ENCODE data around the gene OR8B12. TPM values are rescaled to one million over a fixed set of nuclear protein-coding genes. Genes with fewer than 3 reads are reported as not detected.

OR8B12 gene
- total RNA-seq, 2 experiments from 2014 or later: not detected

- POLR2A ChIA-PET: no interaction called here
- DNase-seq: peak in 1 of 14 experiments; percentile 9
- Histone ChIP-seq H3K4me3 (ENCODE audit: low read length) (no peak overlapping the region), H3K4me1 (ENCODE audit: insufficient read depth, low read length) (no peaks in the 10 kb centered on the region), H3K9me3 (ENCODE audit: control insufficient read depth in 1 of 2, insufficient read depth in 1 of 2, low read length in 2 of 2) (no peaks in the 10 kb centered on the region), H3K27me3 (ENCODE audit: control insufficient read depth in 1 of 2, insufficient read depth in 2 of 2, low read length in 2 of 2) (peaks cover 7% of the 10 kb centered on the region in 2 experiments), H3K36me3 (ENCODE audit: insufficient read depth, low read length) (no peaks in the 10 kb centered on the region), H3K27ac (ENCODE audit: low read depth in 1 of 2, low read length in 2 of 2) (no peak overlapping the region)
- intact Hi-C loops (cut with DNase I, micrococcal nuclease): no loop called here
- TF ChIP-seq CTCF (IDR thresholded peaks at IDR 0.05): no peak
- ATAC-seq (ENCODE audit: poor library complexity): no peak
- Mint-ChIP-seq H3K27me3 (peaks cover 59% of the 10 kb centered on the region), H3K4me1 (ENCODE audit: low read depth) (no peaks in the 10 kb centered on the region), H3K4me3 (no peak overlapping the region), H3K36me3 (ENCODE audit: low read depth) (no peaks in the 10 kb centered on the region), H3K9me3 (no peaks in the 10 kb centered on the region), H3K27ac (no peak overlapping the region)
- CTCF ChIA-PET: no interaction called here
Measured at GRCh38 chr11:124536520-124536919, 6.9 kb downstream of the OR8B12 start.

GRCh38 chr11:124535552-124536232 is 7.8 kb downstream of the OR8B12 start:
- Histone ChIP-seq H3K9me3 (ENCODE audit: control insufficient read depth in 1 of 2, insufficient read depth in 1 of 2, low read length in 2 of 2) (no peaks in the 10 kb centered on the region), H3K36me3 (ENCODE audit: insufficient read depth, low read length) (no peaks in the 10 kb centered on the region), H3K4me1 (ENCODE audit: insufficient read depth, low read length) (no peaks in the 10 kb centered on the region), H3K27ac (ENCODE audit: low read depth in 1 of 2, low read length in 2 of 2) (no peak overlapping the region), H3K4me3 (ENCODE audit: low read length) (no peak overlapping the region), H3K27me3 (ENCODE audit: control insufficient read depth in 1 of 2, insufficient read depth in 2 of 2, low read length in 2 of 2) (peaks cover 7% of the 10 kb centered on the region in 2 experiments)
- no peaks in the 10 kb centered on the region for H3K36me3 Mint-ChIP-seq (ENCODE audit: low read depth)
- TF ChIP-seq CTCF (IDR thresholded peaks at IDR 0.05): no peak
- H3K27ac Mint-ChIP-seq: no peak overlapping the region
- H3K4me3 Mint-ChIP-seq: no peak overlapping the region
- POLR2A ChIA-PET: no interaction called here
- DNase-seq (peak in 1 of 14 experiments; percentile 6), ATAC-seq (ENCODE audit: poor library complexity) (no peak)
- H3K9me3 Mint-ChIP-seq: no peaks in the 10 kb centered on the region
- no peaks in the 10 kb centered on the region for H3K4me1 Mint-ChIP-seq (ENCODE audit: low read depth)
- CTCF ChIA-PET: interaction anchor here (1.6 kb wide), 1 partner anchor 12 kb away, joined by 3 read pairs; no protein-coding TSS in a partner anchor
- intact Hi-C loops (cut with DNase I, micrococcal nuclease): no loop called here
- peaks cover 62% of the 10 kb centered on the region for H3K27me3 Mint-ChIP-seq

- Histone ChIP-seq H3K36me3 (ENCODE audit: insufficient read depth, low read length) (no peaks in the 10 kb centered on the region), H3K4me3 (ENCODE audit: low read length) (no peak overlapping the region), H3K4me1 (ENCODE audit: insufficient read depth, low read length) (no peaks in the 10 kb centered on the region), H3K27me3 (ENCODE audit: control insufficient read depth in 1 of 2, insufficient read depth in 2 of 2, low read length in 2 of 2) (peaks cover 4 to 7% of the 10 kb centered on the region in 2 experiments), H3K27ac (ENCODE audit: low read depth in 1 of 2, low read length in 2 of 2) (no peak overlapping the region), H3K9me3 (ENCODE audit: control insufficient read depth in 1 of 2, insufficient read depth in 1 of 2, low read length in 2 of 2) (no peaks in the 10 kb centered on the region)
- H3K9me3 Mint-ChIP-seq: no peaks in the 10 kb centered on the region
- no peak overlapping the region for H3K4me3 Mint-ChIP-seq
- H3K27me3 Mint-ChIP-seq: peaks cover 64% of the 10 kb centered on the region
- POLR2A ChIA-PET: no interaction called here
- no peaks in the 10 kb centered on the region for H3K4me1 Mint-ChIP-seq (ENCODE audit: low read depth)
- no peak for DNase-seq
- no peak overlapping the region for H3K27ac Mint-ChIP-seq
- intact Hi-C loops (cut with DNase I, micrococcal nuclease): no loop called here
- no peak for TF ChIP-seq CTCF (IDR thresholded peaks at IDR 0.05)
- ATAC-seq (ENCODE audit: poor library complexity): no peak
- CTCF ChIA-PET: interaction anchor here (1.6 kb wide), 1 partner anchor 10 kb away, joined by 3 read pairs; no protein-coding TSS in a partner anchor
- H3K36me3 Mint-ChIP-seq (ENCODE audit: low read depth): no peaks in the 10 kb centered on the region
Measured at GRCh38 chr11:124534051-124534450, 9.4 kb downstream of the OR8B12 start.

Data from CD4-positive, alpha-beta T cell (primary cell).